OCI-LY1 (cell line): ENCODE results near the gene UPK3A.
A peak's percentile ranks its signal among the peaks of the same experiment; 100 is the strongest.

Experiments used
- H2AFZ ChIP-seq: fragments of 200-600 bp; sonication (generic), shearing (Covaris generic); 2 replicates; pipeline ENCODE4 v1.6.0; 2014; ENCODE audit warnings: antibody characterized with exemption, mild to moderate bottlenecking, low read length
- H3F3A ChIP-seq: fragments of 200-600 bp; sonication (generic), shearing (Covaris generic); 2 replicates; pipeline ENCODE4 v1.6.0; 2014; ENCODE audit warnings: mild to moderate bottlenecking, antibody characterized with exemption, low read length, moderate library complexity; ENCODE audit not compliant: insufficient read depth
- H3K27ac ChIP-seq: fragments of 200-600 bp; sonication (generic); 2 replicates; pipeline ENCODE4 v1.5.1; 2014; ENCODE audit warnings: low read length, mixed run types, mild to moderate bottlenecking, low read depth; ENCODE audit not compliant: poor library complexity, severe bottlenecking
- H3K27me3 ChIP-seq: fragments of 200-600 bp; sonication (generic); 2 replicates; pipeline ENCODE4 v1.6.0; 2014; ENCODE audit warnings: antibody characterized with exemption, mild to moderate bottlenecking, low read length, moderate library complexity; ENCODE audit not compliant: insufficient read depth
- H3K36me3 ChIP-seq: fragments of 200-600 bp; sonication (generic); 2 replicates; pipeline ENCODE4 v1.6.1; 2014; ENCODE audit warnings: mild to moderate bottlenecking, antibody characterized with exemption, low read length, moderate library complexity, mixed read lengths; ENCODE audit not compliant: insufficient read depth
- H3K4me1 ChIP-seq: fragments of 200-600 bp; sonication (generic); 2 replicates; pipeline ENCODE4 v1.5.1; 2014; ENCODE audit warnings: mild to moderate bottlenecking, low read length, moderate library complexity; ENCODE audit not compliant: insufficient read depth, severe bottlenecking
- H3K4me2 ChIP-seq: fragments of 200-600 bp; sonication (generic), shearing (Covaris generic); 2 replicates; pipeline ENCODE4 v1.6.1; 2014; ENCODE audit warnings: low read length
- H3K4me3 ChIP-seq: fragments of 200-600 bp; sonication (generic); 2 replicates; pipeline ENCODE4 v1.5.1; 2014; ENCODE audit warnings: low read length, low read depth, mild to moderate bottlenecking, mixed read lengths; ENCODE audit not compliant: poor library complexity, severe bottlenecking
- H3K79me2 ChIP-seq: fragments of 200-600 bp; shearing (Covaris generic); 2 replicates; pipeline ENCODE4 v1.6.1; 2016; ENCODE audit warnings: mixed run types, low read length, mixed read lengths; ENCODE audit not compliant: insufficient read depth
- H3K9ac ChIP-seq: fragments of 200-600 bp; sonication (generic), shearing (Covaris generic); 2 replicates; pipeline ENCODE4 v1.6.1; 2014; ENCODE audit warnings: mild to moderate bottlenecking, low read length, mixed read lengths
- H3K9me2 ChIP-seq: fragments of 200-600 bp; sonication (generic), shearing (Covaris generic); 2 replicates; pipeline ENCODE4 v1.6.1; 2014; ENCODE audit warnings: low read depth, mild to moderate bottlenecking, low read length, mixed read lengths
- H3K9me3 ChIP-seq: fragments of 200-600 bp; shearing (Covaris generic); 2 replicates; pipeline ENCODE4 v1.6.1; 2014; ENCODE audit warnings: low read length, mixed read lengths
- H4K20me1 ChIP-seq: fragments of 200-600 bp; sonication (generic), shearing (Covaris generic); 2 replicates; pipeline ENCODE4 v1.6.0; 2016; ENCODE audit warnings: mild to moderate bottlenecking, low read length; ENCODE audit not compliant: insufficient read depth
- CTCF ChIP-seq: fragments of 200-600 bp; sonication (generic), shearing (Covaris generic); IDR thresholded peaks from 2 replicates; pipeline ENCODE4 v1.5.1; 2017; ENCODE audit warnings: mild to moderate bottlenecking, antibody characterized with exemption, low read length, moderate library complexity, mixed read lengths
- EZH2 ChIP-seq: fragments of 200-600 bp; sonication (generic), shearing (Covaris generic); IDR thresholded peaks from 2 replicates; pipeline ENCODE4 v1.8.0; 2017; ENCODE audit warnings: borderline replicate concordance, mixed run types, mild to moderate bottlenecking, antibody characterized with exemption, low read length, moderate library complexity, mixed read lengths

Gene UPK3A

GRCh38 chr22:45284705-45285262, at the start of gene UPK3A:
Gene UPK3A (plus strand): TSS chr22:45284949. CDS start chr22:45285014, 65 bp downstream.
- Histone ChIP-seq H3K27me3 (no peaks in the 10 kb centered on the region; the same call in 1 of the 2 replicates), H3K4me3 (peak within 1 kb of the TSS; percentile 39), H3K9ac (no peak within 1 kb of the TSS; the same call in 1 of the 2 replicates), H3K4me1 (peaks cover 13% of the 10 kb centered on the region), H3K4me2 (peak within 1 kb of the TSS; percentile 48), H3K79me2 (no peaks in the 10 kb centered on the region), H2AFZ (no peak within 1 kb of the TSS), H3K27ac (no peak within 1 kb of the TSS), H3K9me2 (no peaks in the 10 kb centered on the region), H4K20me1 (no peaks in the 10 kb centered on the region), H3K36me3 (no peaks in the 10 kb centered on the region), H3F3A (no peaks in the 10 kb centered on the region), H3K9me3 (no peaks in the 10 kb centered on the region)
- TF ChIP-seq CTCF = no peak

- H3K79me2 ChIP-seq = no peaks in the 10 kb centered on the region
- peaks cover 9% of the 10 kb centered on the region; the same call in 1 of the 2 replicates for H3K36me3 ChIP-seq
- no peak overlapping the region for H3K27ac ChIP-seq
- peak overlapping the region; percentile 9 for H3K4me3 ChIP-seq
- no peaks in the 10 kb centered on the region for H3K9me2 ChIP-seq
- H3F3A ChIP-seq = no peaks in the 10 kb centered on the region
- no peaks in the 10 kb centered on the region for H3K9me3 ChIP-seq
- H3K4me2 ChIP-seq = peak overlapping the region; percentile 41; the same call in 1 of the 2 replicates
- TF ChIP-seq EZH2 = no peak
- no peaks in the 10 kb centered on the region for H3K27me3 ChIP-seq
- H2AFZ ChIP-seq = no peak overlapping the region
- H3K4me1 ChIP-seq = peaks cover 32% of the 10 kb centered on the region
- H4K20me1 ChIP-seq = no peaks in the 10 kb centered on the region
- H3K9ac ChIP-seq = no peak overlapping the region
Observed at GRCh38 chr22:45235101-45235777, 49.5 kb upstream of the UPK3A start.

GRCh38 chr22:45235851-45236342, 48.9 kb upstream of the UPK3A start:
- no peak overlapping the region for H2AFZ ChIP-seq
- no peaks in the 10 kb centered on the region for H3K9me2 ChIP-seq
- H3K9me3 ChIP-seq = no peaks in the 10 kb centered on the region
- no peaks in the 10 kb centered on the region for H4K20me1 ChIP-seq
- H3K79me2 ChIP-seq = no peaks in the 10 kb centered on the region
- TF ChIP-seq CTCF (no peak), EZH2 (no peak)
- peak overlapping the region; percentile 41; the same call in 1 of the 2 replicates for H3K4me2 ChIP-seq
- no peak overlapping the region for H3K27ac ChIP-seq
- peaks cover 34% of the 10 kb centered on the region for H3K4me1 ChIP-seq
- H3K27me3 ChIP-seq = no peaks in the 10 kb centered on the region
- no peak overlapping the region for H3K9ac ChIP-seq
- H3K4me3 ChIP-seq = peak overlapping the region; percentile 9
- no peaks in the 10 kb centered on the region for H3F3A ChIP-seq
- peaks cover 9% of the 10 kb centered on the region; the same call in 1 of the 2 replicates for H3K36me3 ChIP-seq
